GM19452 (cell line): Measurements from ENCODE around the gene RNASE4.
"Not testable (repeated sequence)": the region's sequence is repeated elsewhere in the genome, so short reads cannot be mapped to it uniquely, and the experiment has no call there.

Experiments used
- ATAC-seq: cut with Tn5 transposase; IDR thresholded peaks from one replicate; pipeline ENCODE4 v1.9.1; 2021; ENCODE audit not compliant: unreplicated experiment

RNASE4 gene

GRCh38 chr14:20697273-20698017, 13.1 kb downstream of the RNASE4 start:
- no peak for ATAC-seq

- no peak for ATAC-seq
These were observed 13.6 kb downstream of the RNASE4 start for GRCh38 chr14:20698018-20698329.

GRCh38 chr14:20698934-20699333, 14.6 kb downstream of the RNASE4 start:
- ATAC-seq = no peak

DNA sequence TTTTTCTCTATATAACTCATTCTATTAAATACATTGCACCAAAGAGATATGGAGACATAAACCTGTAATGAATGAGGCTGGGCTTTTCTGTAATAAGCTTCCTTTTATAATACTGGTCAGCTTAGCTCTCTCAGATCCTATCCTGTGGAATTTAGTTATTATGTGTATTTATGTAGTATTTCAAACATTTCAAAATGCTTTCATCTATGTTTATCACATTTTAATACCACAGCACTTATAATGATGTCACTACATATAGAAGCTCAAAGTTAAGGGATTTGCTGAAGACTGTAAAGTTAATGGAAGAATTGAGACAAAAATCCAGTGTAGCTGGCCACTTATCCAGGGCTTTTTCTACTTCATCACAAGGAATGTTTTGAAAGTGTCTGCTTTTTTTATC, 15.6 kb downstream of the RNASE4 start:
- no peak for ATAC-seq

- ATAC-seq = not testable (repeated sequence)
These were observed 16.6 kb downstream of the RNASE4 start for GRCh38 chr14:20700965-20701364.

- no peak for ATAC-seq
These were observed 22.4 kb downstream of the RNASE4 start for GRCh38 chr14:20706657-20707355.

DNA sequence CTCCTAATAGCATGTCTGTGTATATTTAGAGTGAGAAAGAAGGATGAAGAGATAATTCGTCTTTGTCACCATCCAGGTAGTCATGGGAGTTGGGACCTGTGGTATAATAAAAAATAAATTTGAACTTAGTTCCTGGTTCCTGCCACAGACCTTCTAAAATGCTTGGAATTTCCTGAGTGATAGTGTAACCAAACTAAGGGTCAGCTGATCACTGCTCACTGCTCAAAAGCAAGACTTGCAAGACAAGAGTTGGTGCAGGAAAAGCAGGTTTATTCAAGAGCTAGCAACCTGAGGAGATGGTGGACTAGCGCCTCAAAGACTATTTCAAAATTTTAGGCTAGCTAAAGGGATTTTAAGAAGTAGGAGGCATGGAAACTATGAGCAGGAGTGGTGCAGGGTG, 23.3 kb downstream of the RNASE4 start:
- ATAC-seq = no peak

DNA sequence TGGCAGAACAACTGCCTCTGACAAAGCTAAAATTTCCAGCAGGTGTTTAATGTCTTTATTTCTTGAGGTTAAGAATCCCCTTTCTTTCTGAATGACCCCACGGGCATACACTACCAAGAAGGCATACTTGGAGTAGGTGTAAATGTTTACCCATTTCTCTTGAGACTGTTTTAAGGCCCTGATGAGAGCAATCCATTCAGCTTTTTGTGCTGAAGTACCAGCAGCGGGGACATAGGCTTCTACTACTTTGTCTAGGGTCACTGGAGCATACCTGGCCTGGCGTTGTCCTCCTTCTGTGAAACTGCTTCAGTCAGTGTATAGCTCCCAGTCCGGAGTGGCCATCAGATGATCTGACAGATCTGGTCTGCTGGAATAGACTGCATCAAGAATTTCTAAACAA, 26.9 kb downstream of the RNASE4 start:
- ATAC-seq = no peak

GRCh38 chr14:20711685-20712084, 27.3 kb downstream of the RNASE4 start:
- no peak for ATAC-seq

- ATAC-seq = no peak
These were observed 28.5 kb downstream of the RNASE4 start for GRCh38 chr14:20712904-20713303.

- ATAC-seq = no peak
These were observed 30.4 kb downstream of the RNASE4 start for GRCh38 chr14:20714593-20715250.

DNA sequence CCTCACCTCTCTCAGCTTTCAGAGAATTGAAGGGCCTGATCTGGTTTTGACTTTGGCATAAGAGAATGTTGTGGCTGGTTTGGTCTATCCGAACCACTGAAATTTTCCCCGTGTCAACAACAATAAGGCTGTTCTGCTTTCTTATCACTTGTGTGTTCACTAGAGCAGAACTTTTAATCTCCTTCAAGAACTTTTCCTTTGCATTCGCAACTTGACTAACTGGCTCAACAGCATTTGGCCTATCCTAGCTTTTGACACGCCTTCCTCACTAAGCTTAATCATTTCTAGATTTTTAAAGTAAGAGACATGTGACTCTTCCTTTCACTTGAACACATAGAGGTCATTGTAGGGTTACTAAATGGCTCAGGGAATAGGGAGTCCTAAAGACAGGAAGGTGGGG, 35.4 kb downstream of the RNASE4 start:
- ATAC-seq = no peak

DNA sequence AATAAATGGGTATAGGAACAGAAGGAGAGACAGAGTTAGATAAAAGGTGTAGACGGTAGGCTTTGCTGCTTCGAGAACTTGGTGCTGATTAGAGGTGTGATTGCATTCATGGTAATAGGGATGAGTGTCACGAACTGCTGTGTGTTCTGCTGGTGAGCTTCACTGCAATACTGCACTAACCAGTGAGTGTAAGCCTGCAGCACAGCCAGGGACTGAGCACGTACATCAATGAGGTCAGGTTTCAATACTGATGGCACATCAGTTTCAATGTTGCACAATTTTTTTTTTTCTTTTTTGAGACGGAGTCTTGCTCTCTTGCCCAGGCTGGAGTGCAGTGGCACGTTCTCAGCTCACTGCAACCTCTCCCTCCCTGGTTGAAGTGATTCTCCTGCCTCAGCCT, 36.4 kb downstream of the RNASE4 start:
- ATAC-seq = no peak

GRCh38 chr14:20722016-20722415, 37.7 kb downstream of the RNASE4 start:
- no peak for ATAC-seq

DNA sequence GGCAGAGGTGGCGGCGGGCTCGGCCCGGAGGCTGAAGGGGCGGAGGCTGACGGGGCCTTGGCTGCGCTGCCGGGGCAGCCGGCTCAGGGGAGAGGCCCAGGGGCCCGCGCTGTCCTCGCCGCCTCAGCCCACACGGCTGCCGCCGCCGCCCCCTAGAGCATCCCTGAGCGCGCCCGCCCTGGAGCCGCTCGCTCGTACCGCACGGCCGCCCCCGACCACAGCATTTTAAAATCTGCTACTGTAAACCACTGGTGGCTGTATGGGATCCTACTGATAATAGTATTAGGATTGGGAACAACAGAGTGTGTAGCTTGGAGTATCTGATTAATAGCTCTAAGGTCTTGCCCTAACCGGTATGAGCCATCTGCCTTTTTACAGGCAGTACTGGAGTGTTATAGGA, 39.1 kb downstream of the RNASE4 start:
- no peak for ATAC-seq

DNA sequence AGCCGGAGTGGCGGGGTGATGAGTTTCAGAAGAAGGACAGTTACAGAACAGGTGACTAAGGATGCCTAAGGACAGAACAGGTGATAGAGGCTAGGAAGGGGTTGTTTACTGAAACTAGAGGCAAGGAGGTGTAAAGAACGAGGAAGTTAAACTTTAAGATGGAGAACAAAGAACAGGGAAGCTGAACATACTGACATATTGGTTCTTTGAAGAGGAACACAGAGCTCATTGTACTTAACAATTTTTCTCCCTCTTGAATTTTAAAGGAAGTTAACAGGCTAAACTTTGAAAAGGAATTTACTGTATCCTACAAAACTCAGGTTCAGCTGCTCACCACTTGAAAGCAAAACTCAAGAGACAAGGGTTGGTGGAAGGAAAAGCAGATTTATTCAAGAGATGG, 41.8 kb downstream of the RNASE4 start:
- ATAC-seq = not testable (repeated sequence)

GRCh38 chr14:20726531-20726930, 42.2 kb downstream of the RNASE4 start:
- no peak for ATAC-seq

GRCh38 chr14:20730891-20731290, 46.5 kb downstream of the RNASE4 start:
- ATAC-seq = no peak

GRCh38 chr14:20732477-20732876, 48.1 kb downstream of the RNASE4 start:
- ATAC-seq = no peak

GRCh38 chr14:20732979-20733635, 48.7 kb downstream of the RNASE4 start:
- ATAC-seq = no peak

GRCh38 chr14:20733684-20734429, 49.5 kb downstream of the RNASE4 start:
- no peak for ATAC-seq
